ENCODE measurements around the gene SMARCA1. TPM values are rescaled to one million over a fixed set of nuclear protein-coding genes. Genes with fewer than 3 reads are reported as not detected.
A peak's percentile ranks its signal among the peaks of the same experiment; 100 is the strongest.

SMARCA1 gene
- total RNA-seq, 2 experiments from 2014 or later = 0.19 TPM; not detected in 1

GRCh38 chrX:129472116-129472515 lies 51.2 kb downstream of the SMARCA1 start:
- no peak overlapping the region for H2AFZ ChIP-seq (ENCODE audit: low read length)
- H3K27ac ChIP-seq (ENCODE audit: low read depth, low read length, poor library complexity, severe bottlenecking) = no peak overlapping the region
- no peaks in the 10 kb centered on the region for H4K20me1 ChIP-seq (ENCODE audit: insufficient read depth, low read length)
- TF ChIP-seq CTCF (conservative IDR thresholded peaks at IDR 0.05; ENCODE audit: low read length) (no peak), EZH2phosphoT487 (IDR thresholded peaks at IDR 0.05; ENCODE audit: borderline replicate concordance, low read depth, low read length) (no peak)
- H3K4me1 ChIP-seq (ENCODE audit: insufficient read depth, low read length, poor library complexity, severe bottlenecking) = no peaks in the 10 kb centered on the region
- CTCF ChIA-PET (ENCODE audit: unreplicated experiment) = no interaction called here
- BruUV-seq (replicated peaks) = no TSS peak
- H3K4me2 ChIP-seq (ENCODE audit: low read length) = no peak overlapping the region
- H3K4me3 ChIP-seq (ENCODE audit: low read depth, low read length, poor library complexity, severe bottlenecking) = no peak overlapping the region
- H3K9me3 ChIP-seq (ENCODE audit: low read length) = no peaks in the 10 kb centered on the region
- H3K79me2 ChIP-seq (ENCODE audit: insufficient read depth, low read depth, low read length) = no peaks in the 10 kb centered on the region
- intact Hi-C loops (cut with micrococcal nuclease; ENCODE audit: unreplicated experiment) = no loop called here
- DNase-seq (ENCODE audit: low spot score) = no peak
- H3K36me3 ChIP-seq (ENCODE audit: insufficient read depth, low read length) = no peaks in the 10 kb centered on the region
- no peaks in the 10 kb centered on the region for H3K9me2 ChIP-seq (ENCODE audit: insufficient read depth, low read length)
- POLR2A ChIA-PET = interaction anchor here (0.7 kb wide), 1 partner anchor 23 kb away, joined by 3 read pairs; no protein-coding TSS in a partner anchor

- Histone ChIP-seq H3K9me2 (ENCODE audit: insufficient read depth, low read length) (no peaks in the 10 kb centered on the region), H4K20me1 (ENCODE audit: insufficient read depth, low read length) (no peaks in the 10 kb centered on the region), H3K4me2 (ENCODE audit: low read length) (no peak overlapping the region), H3K4me1 (ENCODE audit: insufficient read depth, low read length, poor library complexity, severe bottlenecking) (no peaks in the 10 kb centered on the region), H3K4me3 (ENCODE audit: low read depth, low read length, poor library complexity, severe bottlenecking) (no peak overlapping the region), H3K9me3 (ENCODE audit: low read length) (no peaks in the 10 kb centered on the region), H2AFZ (ENCODE audit: low read length) (no peak overlapping the region), H3K27ac (ENCODE audit: low read depth, low read length, poor library complexity, severe bottlenecking) (no peak overlapping the region), H3K36me3 (ENCODE audit: insufficient read depth, low read length) (no peaks in the 10 kb centered on the region), H3K79me2 (ENCODE audit: insufficient read depth, low read depth, low read length) (no peaks in the 10 kb centered on the region)
- BruUV-seq (replicated peaks) = no TSS peak
- intact Hi-C loops (cut with micrococcal nuclease; ENCODE audit: unreplicated experiment) = no loop called here
- CTCF ChIA-PET (ENCODE audit: unreplicated experiment) = no interaction called here
- TF ChIP-seq EZH2phosphoT487 (IDR thresholded peaks at IDR 0.05; ENCODE audit: borderline replicate concordance, low read depth, low read length) (no peak), CTCF (conservative IDR thresholded peaks at IDR 0.05; ENCODE audit: low read length) (peak; percentile 51)
- no peak for DNase-seq (ENCODE audit: low spot score)
- POLR2A ChIA-PET = interaction anchor here (0.7 kb wide), 2 partner anchors 10 to 48 kb away, joined by 3 read pairs; no protein-coding TSS in a partner anchor
Measured at GRCh38 chrX:129462707-129463106, 60.6 kb downstream of the SMARCA1 start.

- ChIA-PET CTCF (ENCODE audit: unreplicated experiment) (no interaction called here), POLR2A (interaction anchor here (0.8 to 1.2 kb wide), 2 partner anchors 16 to 19 kb away, joined by 3 to 8 read pairs; no protein-coding TSS in a partner anchor)
- no peak for DNase-seq (ENCODE audit: low spot score)
- Histone ChIP-seq H3K79me2 (ENCODE audit: insufficient read depth, low read depth, low read length) (no peaks in the 10 kb centered on the region), H3K9me3 (ENCODE audit: low read length) (no peaks in the 10 kb centered on the region), H3K4me1 (ENCODE audit: insufficient read depth, low read length, poor library complexity, severe bottlenecking) (no peaks in the 10 kb centered on the region), H3K9me2 (ENCODE audit: insufficient read depth, low read length) (no peaks in the 10 kb centered on the region), H3K4me3 (ENCODE audit: low read depth, low read length, poor library complexity, severe bottlenecking) (no peak overlapping the region), H2AFZ (ENCODE audit: low read length) (no peak overlapping the region), H3K27ac (ENCODE audit: low read depth, low read length, poor library complexity, severe bottlenecking) (no peak overlapping the region), H3K36me3 (ENCODE audit: insufficient read depth, low read length) (no peaks in the 10 kb centered on the region), H4K20me1 (ENCODE audit: insufficient read depth, low read length) (no peaks in the 10 kb centered on the region), H3K4me2 (ENCODE audit: low read length) (no peak overlapping the region)
- no TSS peak for BruUV-seq (replicated peaks)
- no peak for TF ChIP-seq CTCF (conservative IDR thresholded peaks at IDR 0.05; ENCODE audit: low read length)
- no peak for TF ChIP-seq EZH2phosphoT487 (IDR thresholded peaks at IDR 0.05; ENCODE audit: borderline replicate concordance, low read depth, low read length)
- intact Hi-C loops (cut with micrococcal nuclease; ENCODE audit: unreplicated experiment) = no loop called here
Measured at GRCh38 chrX:129461801-129462456, 61.4 kb downstream of the SMARCA1 start.

All from OCI-LY7 (cell line).